BJ (cell line): ENCODE data around the gene RBM38. TPM values are rescaled to one million over a fixed set of nuclear protein-coding genes. Genes with fewer than 3 reads are reported as not detected.

ENCODE experiments used
- CTCF ChIA-PET: fragments of 350-600 bp; formaldehyde crosslinking; extraction: SDS; loops from one replicate; lab custom pipeline; 2021; ENCODE audit warnings: antibody characterized with exemption, inconsistent platforms; lab: Yijun Ruan, JAX
- POLR2A ChIA-PET: fragments of 300-600 bp; sonication (Branson Sonifier 250); formaldehyde crosslinking; extraction: SDS; loops from one replicate; lab custom pipeline; 2021; ENCODE audit warnings: antibody characterized with exemption; lab: Charles Lee
- DNase-seq: peaks from one replicate; pipeline ENCODE4 v3.0.0-alpha.2; 2011; ENCODE audit warnings: low read depth
- H3K27me3 ChIP-seq: 2 replicates; pipeline ENCODE4 v1.6.0; 2011; ENCODE audit warnings: low read length; ENCODE audit not compliant: control insufficient read depth, insufficient read depth
- H3K36me3 ChIP-seq: 2 replicates; pipeline ENCODE4 v1.5.1; 2011; ENCODE audit warnings: low read length; ENCODE audit not compliant: control insufficient read depth, insufficient read depth
- H3K4me3 ChIP-seq: 2 replicates; pipeline ENCODE4 v1.5.1; 2011; ENCODE audit warnings: low read depth, mild to moderate bottlenecking, control low read depth, low read length
- CTCF ChIP-seq: IDR thresholded peaks from 2 replicates; pipeline ENCODE4 v1.5.1; 2011; ENCODE audit warnings: low read depth, mild to moderate bottlenecking, control low read depth, inconsistent platforms, low read length, moderate library complexity; ENCODE audit not compliant: insufficient read depth
- polyA plus RNA-seq: library from polyadenylated mRNA; depleted of rRNA; stranded (reverse); fragments of >200 nt; gene quantifications from 2 replicates; pipeline ENCODE4 v1.2.3, GENCODE V29; 2011

Gene RBM38
- polyA plus RNA-seq, 1 experiment = 5.2 TPM

- CTCF ChIA-PET = interaction anchor here (5.7 kb wide), 1 partner anchor 111 kb away, joined by 19 read pairs; no protein-coding TSS in a partner anchor
- H3K36me3 ChIP-seq = no peaks in the 10 kb centered on the region
- TF ChIP-seq CTCF = no peak
- POLR2A ChIA-PET = no interaction called here
- no peaks in the 10 kb centered on the region for H3K27me3 ChIP-seq
- no peak overlapping the region for H3K4me3 ChIP-seq
- DNase-seq = no peak
These were observed 6.7 kb upstream of the RBM38 start for GRCh38 chr20:57384486-57384885.

GRCh38 chr20:57384953-57385761 is 6.0 kb upstream of the RBM38 start:
- H3K4me3 ChIP-seq = no peak overlapping the region
- TF ChIP-seq CTCF = no peak
- H3K36me3 ChIP-seq = no peaks in the 10 kb centered on the region
- CTCF ChIA-PET = interaction anchor here (0.6 to 5.7 kb wide), 2 partner anchors 10 to 111 kb away, joined by 3 to 19 read pairs; no protein-coding TSS in a partner anchor
- H3K27me3 ChIP-seq = no peaks in the 10 kb centered on the region
- DNase-seq = no peak
- POLR2A ChIA-PET = no interaction called here

GRCh38 chr20:57385940-57386339 is 5.3 kb upstream of the RBM38 start:
- Histone ChIP-seq H3K36me3 (no peaks in the 10 kb centered on the region), H3K27me3 (no peaks in the 10 kb centered on the region), H3K4me3 (no peak overlapping the region)
- POLR2A ChIA-PET = no interaction called here
- no peak for TF ChIP-seq CTCF
- CTCF ChIA-PET = interaction anchor here (5.7 kb wide), 1 partner anchor 110 kb away, joined by 19 read pairs; no protein-coding TSS in a partner anchor
- DNase-seq = no peak

GRCh38 chr20:57386762-57387161 is 4.4 kb upstream of the RBM38 start:
- no peaks in the 10 kb centered on the region for H3K36me3 ChIP-seq
- H3K27me3 ChIP-seq = no peaks in the 10 kb centered on the region
- TF ChIP-seq CTCF = no peak
- POLR2A ChIA-PET = no interaction called here
- DNase-seq = no peak
- CTCF ChIA-PET = interaction anchor here (5.7 kb wide), 1 partner anchor 109 kb away, joined by 19 read pairs; no protein-coding TSS in a partner anchor
- H3K4me3 ChIP-seq = no peak overlapping the region

- no peaks in the 10 kb centered on the region for H3K27me3 ChIP-seq
- POLR2A ChIA-PET = no interaction called here
- TF ChIP-seq CTCF = no peak
- no peak for DNase-seq
- CTCF ChIA-PET = interaction anchor here (1.5 to 5.7 kb wide), 3 partner anchors 94 to 111 kb away, joined by 5 to 19 read pairs (median 6); no protein-coding TSS in a partner anchor
- no peak overlapping the region for H3K4me3 ChIP-seq
- no peaks in the 10 kb centered on the region for H3K36me3 ChIP-seq
These were observed 3.7 kb upstream of the RBM38 start for GRCh38 chr20:57387463-57387862.
